ENCODE results near the gene DDHD1. TPM values are rescaled to one million over a fixed set of nuclear protein-coding genes. Genes with fewer than 3 reads are reported as not detected.

DDHD1 gene
- total and polyA plus RNA-seq, 4 donors, result 20.9 to 54.4 (median 25.9) TPM

DNA sequence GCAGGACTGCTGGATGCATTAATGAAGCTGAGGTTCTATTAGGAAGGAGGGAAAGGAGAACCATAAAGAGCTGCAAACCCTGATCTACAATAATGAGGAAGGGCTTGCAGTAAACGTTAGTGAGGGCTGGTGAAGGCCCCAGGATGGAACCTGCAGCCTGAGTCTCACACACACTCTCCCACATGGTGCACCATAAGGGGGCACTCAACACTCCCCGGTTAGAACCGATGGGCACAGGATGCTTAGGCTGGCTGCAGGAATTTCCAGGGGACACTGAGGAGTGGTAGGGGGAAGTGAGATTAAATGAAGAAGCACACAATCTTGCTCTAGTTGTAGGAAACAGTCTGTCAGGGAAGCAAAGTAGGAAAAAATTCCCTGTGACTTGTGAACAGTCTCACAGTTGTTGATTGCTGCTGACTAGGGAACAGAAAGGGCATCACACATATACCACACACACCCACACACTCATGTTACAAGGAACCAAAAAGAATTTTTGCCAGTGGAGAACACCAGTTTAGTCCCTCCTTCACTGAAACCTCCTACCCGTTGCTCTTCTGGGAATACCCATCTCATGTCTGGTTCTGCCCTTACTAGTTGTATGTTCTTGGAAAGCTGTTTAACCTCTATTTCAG lies 146.1 kb downstream of the DDHD1 start:
- no peak for DNase-seq (ENCODE audit: low read depth in 4 of 6, low spot score in 6 of 6)
- 50% methylated on average over 1 of the region's 4 CpGs for WGBS (ENCODE audit: insufficient coverage)
- no peaks in the 10 kb centered on the region for H3K9me3 ChIP-seq (ENCODE audit: control insufficient read depth, insufficient read depth, low read length)
- H3K27ac ChIP-seq (ENCODE audit: low read depth, low read length), result no peak overlapping the region
- H3K4me1 ChIP-seq (ENCODE audit: control insufficient read depth, insufficient read depth, low read length), result peaks cover 6% of the 10 kb centered on the region
- no peaks in the 10 kb centered on the region for H3K36me3 ChIP-seq (ENCODE audit: control insufficient read depth, insufficient read depth, low read length)
- H3K4me3 ChIP-seq (ENCODE audit: low read depth, low read length), result no peak overlapping the region
- no peaks in the 10 kb centered on the region for H3K27me3 ChIP-seq (ENCODE audit: control insufficient read depth, insufficient read depth, low read length)

DNA sequence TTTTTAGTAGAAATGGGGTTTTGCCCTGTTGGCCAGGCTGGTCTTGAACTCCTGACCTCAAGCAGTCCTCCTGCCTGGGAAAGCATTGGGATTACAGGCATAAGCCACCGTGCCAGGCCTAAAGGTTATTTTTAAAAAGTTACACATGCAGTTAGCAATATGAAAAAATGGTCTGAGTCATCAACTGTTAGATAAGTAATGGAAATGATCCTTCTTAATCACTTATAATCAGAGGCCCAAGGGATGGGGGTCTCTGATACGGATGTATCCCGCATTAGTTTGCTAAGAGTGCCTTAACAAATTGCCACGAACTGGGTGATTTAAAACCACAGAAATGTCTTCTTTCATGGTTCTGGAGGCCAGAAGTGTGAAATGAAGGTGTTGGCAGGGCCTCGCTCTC lies 148.1 kb downstream of the DDHD1 start:
- Histone ChIP-seq H3K4me1 (ENCODE audit: control insufficient read depth, insufficient read depth, low read length) (no peaks in the 10 kb centered on the region), H3K9me3 (ENCODE audit: control insufficient read depth, insufficient read depth, low read length) (no peaks in the 10 kb centered on the region), H3K4me3 (ENCODE audit: low read depth, low read length) (no peak overlapping the region), H3K27me3 (ENCODE audit: control insufficient read depth, insufficient read depth, low read length) (no peaks in the 10 kb centered on the region), H3K27ac (ENCODE audit: low read depth, low read length) (no peak overlapping the region), H3K36me3 (ENCODE audit: control insufficient read depth, insufficient read depth, low read length) (no peaks in the 10 kb centered on the region)
- DNase-seq (ENCODE audit: low read depth in 4 of 6, low spot score in 6 of 6), result no peak
- WGBS (ENCODE audit: insufficient coverage), result 83% methylated on average over 5 of the region's 5 CpGs

DNA sequence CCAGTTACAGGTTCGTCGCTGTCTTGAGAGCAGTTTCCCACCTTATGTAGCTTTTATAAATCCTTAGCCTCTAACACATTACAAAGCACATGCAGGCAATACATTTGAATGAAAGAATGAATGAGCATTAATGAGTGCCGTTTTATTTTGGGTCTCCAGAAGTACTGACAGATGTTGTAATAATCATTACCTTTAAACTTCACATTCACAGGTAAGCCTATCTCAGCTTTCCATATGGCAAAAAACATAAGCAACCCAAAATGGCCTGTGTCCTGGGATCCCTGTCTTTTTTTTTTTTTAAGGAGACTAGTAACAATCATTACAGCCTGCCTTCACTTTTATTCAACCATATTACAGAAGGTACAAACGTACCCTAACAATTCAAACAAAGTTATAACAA lies 149.3 kb downstream of the DDHD1 start:
- WGBS (ENCODE audit: insufficient coverage), result no CpG with 5 or more reads among the region's 4 CpGs

DNA sequence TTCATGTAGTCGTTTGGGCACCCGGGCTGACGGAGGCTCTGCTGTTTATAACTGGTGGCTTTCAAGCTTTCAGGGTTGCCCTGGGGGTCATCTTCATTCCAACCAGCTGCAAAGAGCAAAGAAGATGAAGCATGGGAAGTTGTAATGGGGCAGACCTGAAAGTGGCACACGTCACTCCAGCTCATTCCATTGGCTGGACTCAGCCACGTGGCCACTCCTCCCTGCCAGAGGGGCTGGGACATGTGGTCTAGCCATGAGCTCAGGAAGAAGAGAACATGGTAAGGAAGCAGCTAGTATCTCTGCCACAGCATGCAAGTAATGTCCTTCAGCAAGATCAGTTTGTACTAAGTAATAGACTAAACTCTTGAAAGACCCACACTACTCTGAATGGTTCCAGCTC lies 150.5 kb downstream of the DDHD1 start:
- no peaks in the 10 kb centered on the region for H3K36me3 ChIP-seq (ENCODE audit: control insufficient read depth, insufficient read depth, low read length)
- no peak overlapping the region for H3K4me3 ChIP-seq (ENCODE audit: low read depth, low read length)
- no peaks in the 10 kb centered on the region for H3K9me3 ChIP-seq (ENCODE audit: control insufficient read depth, insufficient read depth, low read length)
- WGBS (ENCODE audit: insufficient coverage), result 68% methylated on average over 3 of the region's 5 CpGs
- H3K27me3 ChIP-seq (ENCODE audit: control insufficient read depth, insufficient read depth, low read length), result no peaks in the 10 kb centered on the region
- DNase-seq (ENCODE audit: low read depth in 4 of 6, low spot score in 6 of 6), result no peak
- H3K4me1 ChIP-seq (ENCODE audit: control insufficient read depth, insufficient read depth, low read length), result no peaks in the 10 kb centered on the region
- H3K27ac ChIP-seq (ENCODE audit: low read depth, low read length), result no peak overlapping the region

More for the DNA sequence above, 149.3 kb downstream of the DDHD1 start:
- DNase-seq (ENCODE audit: low read depth in 4 of 6, low spot score in 6 of 6), result peak in 1 of 6 donors; percentile 60
- H3K9me3 ChIP-seq (ENCODE audit: control insufficient read depth, insufficient read depth, low read length), result no peaks in the 10 kb centered on the region
- H3K36me3 ChIP-seq (ENCODE audit: control insufficient read depth, insufficient read depth, low read length), result no peaks in the 10 kb centered on the region
- H3K27me3 ChIP-seq (ENCODE audit: control insufficient read depth, insufficient read depth, low read length), result no peaks in the 10 kb centered on the region
- no peak overlapping the region for H3K27ac ChIP-seq (ENCODE audit: low read depth, low read length)
- H3K4me1 ChIP-seq (ENCODE audit: control insufficient read depth, insufficient read depth, low read length), result no peaks in the 10 kb centered on the region
- H3K4me3 ChIP-seq (ENCODE audit: low read depth, low read length), result no peak overlapping the region

DNA sequence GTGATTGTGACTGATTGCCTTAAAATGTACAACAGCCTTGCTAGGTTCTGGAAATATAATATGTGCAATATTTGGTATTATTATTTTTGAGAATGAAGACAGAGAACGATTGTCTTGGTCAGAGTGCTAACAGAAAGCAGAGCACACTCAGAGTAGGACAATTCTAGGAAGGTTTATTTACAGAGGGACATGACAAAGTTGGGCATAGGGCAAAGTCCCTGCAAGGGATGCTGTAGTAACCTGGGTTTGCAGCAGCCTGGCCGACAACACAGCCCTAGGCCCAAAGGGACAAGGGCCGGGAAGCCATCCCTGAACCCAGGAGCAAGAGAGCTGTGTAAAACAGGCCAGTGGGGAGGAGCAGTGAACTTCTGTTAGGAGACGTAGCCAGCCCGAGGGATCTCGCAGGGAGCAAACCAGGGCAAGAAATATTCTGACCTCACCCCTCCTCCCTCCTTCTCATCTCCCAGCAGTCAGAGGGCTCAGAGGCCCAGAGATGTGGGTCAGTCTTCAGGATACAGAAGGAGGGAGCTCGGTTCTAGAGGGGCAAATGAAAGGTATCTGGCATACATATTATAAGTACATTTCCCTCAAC lies 151.2 kb downstream of the DDHD1 start:
- Histone ChIP-seq H3K4me3 (ENCODE audit: low read depth, low read length) (no peak overlapping the region), H3K27ac (ENCODE audit: low read depth, low read length) (no peak overlapping the region), H3K27me3 (ENCODE audit: control insufficient read depth, insufficient read depth, low read length) (no peaks in the 10 kb centered on the region), H3K9me3 (ENCODE audit: control insufficient read depth, insufficient read depth, low read length) (no peaks in the 10 kb centered on the region), H3K4me1 (ENCODE audit: control insufficient read depth, insufficient read depth, low read length) (no peaks in the 10 kb centered on the region), H3K36me3 (ENCODE audit: control insufficient read depth, insufficient read depth, low read length) (no peaks in the 10 kb centered on the region)
- 88% methylated on average over 3 of the region's 7 CpGs for WGBS (ENCODE audit: insufficient coverage)
- DNase-seq (ENCODE audit: low read depth in 4 of 6, low spot score in 6 of 6), result no peak

DNA sequence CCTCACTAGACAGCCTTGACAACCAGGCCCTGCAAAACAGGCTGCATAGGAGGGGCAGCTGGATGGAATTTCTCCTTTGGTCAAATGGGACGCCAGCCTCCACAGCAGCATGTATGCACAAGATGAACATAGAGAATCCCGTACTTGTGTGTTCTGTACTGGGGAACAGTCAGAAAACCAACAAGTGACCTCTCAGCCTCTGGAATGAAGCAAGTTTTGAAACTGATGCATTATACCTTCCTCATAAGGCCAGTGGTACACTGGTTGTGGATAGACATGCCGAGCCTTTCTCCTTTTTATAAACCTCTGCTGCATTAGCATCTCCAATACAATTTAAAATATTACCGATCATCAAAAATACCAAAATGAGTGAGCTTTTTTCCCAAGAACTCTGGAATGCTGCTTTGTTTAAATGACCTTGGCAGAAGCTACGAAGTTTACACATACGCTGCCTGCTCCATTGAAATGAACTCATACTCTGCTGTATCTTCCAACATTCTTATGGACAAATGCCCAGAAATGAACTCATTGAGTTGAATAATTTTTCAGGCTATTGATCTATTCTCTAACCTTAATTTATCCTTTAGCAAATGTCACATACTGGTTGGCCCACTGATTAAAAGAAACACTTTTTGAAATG lies 154.6 kb downstream of the DDHD1 start:
- 81% methylated on average over 6 of the region's 6 CpGs for WGBS (ENCODE audit: insufficient coverage)
- Histone ChIP-seq H3K27ac (ENCODE audit: low read depth, low read length) (no peak overlapping the region), H3K36me3 (ENCODE audit: control insufficient read depth, insufficient read depth, low read length) (no peaks in the 10 kb centered on the region), H3K27me3 (ENCODE audit: control insufficient read depth, insufficient read depth, low read length) (no peaks in the 10 kb centered on the region), H3K4me3 (ENCODE audit: low read depth, low read length) (no peak overlapping the region), H3K9me3 (ENCODE audit: control insufficient read depth, insufficient read depth, low read length) (no peaks in the 10 kb centered on the region), H3K4me1 (ENCODE audit: control insufficient read depth, insufficient read depth, low read length) (no peaks in the 10 kb centered on the region)
- DNase-seq (ENCODE audit: low read depth in 4 of 6, low spot score in 6 of 6), result peak in 1 of 6 donors; percentile 24

DNA sequence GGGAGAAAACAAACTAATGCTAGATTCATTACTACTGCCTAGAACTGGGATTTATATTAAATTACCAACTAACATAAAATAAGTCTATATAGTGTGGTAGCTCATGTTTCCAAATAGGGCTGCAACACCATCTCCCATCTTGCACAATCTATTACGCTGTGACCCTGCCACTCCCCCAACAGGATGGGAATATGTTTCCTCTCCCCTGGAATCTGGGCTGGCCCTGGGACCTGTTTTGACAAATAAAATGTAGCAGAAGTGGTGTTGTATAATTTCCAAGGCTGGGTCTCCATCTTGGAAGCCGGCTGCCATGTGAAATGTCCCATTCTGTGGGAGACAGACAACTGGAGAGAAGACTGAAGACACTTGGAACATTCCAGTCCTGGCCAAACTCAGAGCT lies 156.6 kb downstream of the DDHD1 start:
- WGBS (ENCODE audit: insufficient coverage), result 100% methylated on average over 1 of the region's 2 CpGs
- Histone ChIP-seq H3K27me3 (ENCODE audit: control insufficient read depth, insufficient read depth, low read length) (no peaks in the 10 kb centered on the region), H3K4me3 (ENCODE audit: low read depth, low read length) (no peak overlapping the region), H3K36me3 (ENCODE audit: control insufficient read depth, insufficient read depth, low read length) (no peaks in the 10 kb centered on the region), H3K4me1 (ENCODE audit: control insufficient read depth, insufficient read depth, low read length) (no peaks in the 10 kb centered on the region), H3K27ac (ENCODE audit: low read depth, low read length) (no peak overlapping the region), H3K9me3 (ENCODE audit: control insufficient read depth, insufficient read depth, low read length) (no peaks in the 10 kb centered on the region)
- DNase-seq (ENCODE audit: low read depth in 4 of 6, low spot score in 6 of 6), result no peak

DNA sequence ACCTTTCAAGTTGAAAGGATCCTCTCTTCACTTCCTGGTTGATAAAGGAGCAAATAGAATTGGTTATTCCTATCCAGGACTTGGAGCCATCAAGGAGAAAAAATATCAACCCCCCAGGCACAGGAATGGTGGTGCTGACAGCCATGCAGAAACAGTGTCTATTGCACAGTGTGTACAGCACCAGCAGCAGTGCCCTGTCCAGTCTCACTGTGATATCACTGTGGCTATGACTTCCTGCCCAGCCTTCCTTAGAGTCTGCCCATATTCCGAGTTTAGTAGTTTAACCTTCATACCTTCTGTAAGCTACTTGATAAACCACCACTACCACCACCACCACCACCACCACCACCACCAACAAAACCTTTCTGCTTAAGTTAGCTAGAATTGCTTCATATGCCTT lies 157.1 kb downstream of the DDHD1 start:
- no peak for DNase-seq (ENCODE audit: low read depth in 4 of 6, low spot score in 6 of 6)
- H3K4me3 ChIP-seq (ENCODE audit: low read depth, low read length), result no peak overlapping the region
- no peaks in the 10 kb centered on the region for H3K4me1 ChIP-seq (ENCODE audit: control insufficient read depth, insufficient read depth, low read length)
- H3K9me3 ChIP-seq (ENCODE audit: control insufficient read depth, insufficient read depth, low read length), result no peaks in the 10 kb centered on the region
- H3K27ac ChIP-seq (ENCODE audit: low read depth, low read length), result no peak overlapping the region
- 89% methylated on average over 1 of the region's 1 CpG for WGBS (ENCODE audit: insufficient coverage)
- no peaks in the 10 kb centered on the region for H3K27me3 ChIP-seq (ENCODE audit: control insufficient read depth, insufficient read depth, low read length)
- no peaks in the 10 kb centered on the region for H3K36me3 ChIP-seq (ENCODE audit: control insufficient read depth, insufficient read depth, low read length)

DNA sequence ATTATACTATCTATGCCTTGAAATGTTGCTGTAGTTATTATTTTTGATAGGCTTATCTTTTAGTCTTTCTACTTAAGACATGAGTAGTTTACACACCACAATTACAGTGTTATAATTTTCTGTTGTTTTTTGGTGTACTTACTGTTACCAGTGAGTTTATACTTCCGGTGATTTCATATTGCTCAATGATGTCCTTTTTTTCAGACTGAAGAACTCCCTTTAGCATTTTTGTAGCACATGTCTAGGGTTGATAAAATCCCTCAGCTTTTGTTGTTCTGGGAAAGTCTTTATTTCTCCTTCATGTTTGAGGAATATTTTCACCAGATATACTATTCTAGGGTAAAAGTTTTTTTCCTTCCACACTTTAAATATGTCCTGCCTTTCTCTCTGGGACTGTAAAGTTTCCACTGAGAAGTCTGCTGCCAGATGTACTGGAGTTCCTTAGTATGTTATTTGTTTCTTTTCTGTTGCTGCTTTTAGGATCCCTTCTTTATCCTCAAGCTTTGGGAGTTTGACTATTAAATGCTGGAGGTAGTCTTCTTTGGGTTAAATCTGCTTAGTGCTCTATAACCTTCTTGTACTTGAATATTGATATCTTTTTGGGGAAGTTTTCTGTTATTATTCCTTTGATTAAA lies 160.8 kb downstream of the DDHD1 start:
- Histone ChIP-seq H3K4me3 (ENCODE audit: low read depth, low read length) (no peak overlapping the region), H3K27ac (ENCODE audit: low read depth, low read length) (no peak overlapping the region), H3K4me1 (ENCODE audit: control insufficient read depth, insufficient read depth, low read length) (peaks cover 3% of the 10 kb centered on the region), H3K9me3 (ENCODE audit: control insufficient read depth, insufficient read depth, low read length) (no peaks in the 10 kb centered on the region), H3K36me3 (ENCODE audit: control insufficient read depth, insufficient read depth, low read length) (no peaks in the 10 kb centered on the region), H3K27me3 (ENCODE audit: control insufficient read depth, insufficient read depth, low read length) (no peaks in the 10 kb centered on the region)
- no CpG with 5 or more reads among the region's 1 CpG for WGBS (ENCODE audit: insufficient coverage)
- DNase-seq (ENCODE audit: low read depth in 4 of 6, low spot score in 6 of 6), result no peak
